H9 (cell line): Measurements from ENCODE around the gene SGIP1. TPM values are rescaled to one million over a fixed set of nuclear protein-coding genes. Genes with fewer than 3 reads are reported as not detected.

Experiments used
- microRNA-seq: library from miRNA; unstranded; fragments of <30 nt; microRNA quantifications from one replicate; pipeline ENCODE4, GENCODE V29; 2020; ENCODE audit warnings: borderline microRNAs expressed
- total RNA-seq: library from RNA; stranded (reverse); gene quantifications from 2 replicates; pipeline ENCODE4 v1.2.1, GENCODE V29; 2021

SGIP1 gene
- total RNA-seq, 1 experiment from 2014 or later, result 1.5 TPM

Small RNA genes lying within 50 kb of the gene (microRNA-seq; reads per million reads assigned to microRNA genes)
- gene MIR3117, result 0.58 reads per million

Other genes with a start within 250 kb of the SGIP1 start
- 0.83 and 0.86 TPM in 2 replicates for gene DYNLT5, start 218.3 kb downstream of the SGIP1 start, total RNA-seq